GM21576 (cell line): ENCODE data around the gene ZFYVE28.
"Not testable (repeated sequence)": the region's sequence is repeated elsewhere in the genome, so short reads cannot be mapped to it uniquely, and the experiment has no call there.

Source experiments
- ATAC-seq: cut with Tn5 transposase; IDR thresholded peaks from one replicate; pipeline ENCODE4 v1.9.1; 2021; ENCODE audit warnings: mild to moderate bottlenecking, moderate library complexity; ENCODE audit not compliant: unreplicated experiment

The ZFYVE28 gene

GRCh38 chr4:2275546-2276251 is 142.7 kb downstream of the ZFYVE28 start:
- no peak for ATAC-seq

- not testable (repeated sequence) for ATAC-seq
These were observed 143.4 kb downstream of the ZFYVE28 start for GRCh38 chr4:2275044-2275397.

GRCh38 chr4:2274320-2275043 is 144.0 kb downstream of the ZFYVE28 start:
- no peak for ATAC-seq

GRCh38 chr4:2273657-2274319 is 144.7 kb downstream of the ZFYVE28 start:
- ATAC-seq, result no peak

GRCh38 chr4:2273221-2273620 is 145.2 kb downstream of the ZFYVE28 start:
- no peak for ATAC-seq

- no peak for ATAC-seq
These were observed 145.7 kb downstream of the ZFYVE28 start for GRCh38 chr4:2272828-2273120.

- no peak for ATAC-seq
These were observed 146.2 kb downstream of the ZFYVE28 start for GRCh38 chr4:2272026-2272827.

GRCh38 chr4:2271279-2272025 is 147.0 kb downstream of the ZFYVE28 start:
- ATAC-seq, result no peak

GRCh38 chr4:2270341-2271165 is 147.9 kb downstream of the ZFYVE28 start:
- ATAC-seq, result no peak

GRCh38 chr4:2269618-2270163 is 148.8 kb downstream of the ZFYVE28 start:
- ATAC-seq, result no peak

- no peak for ATAC-seq
These were observed 149.3 kb downstream of the ZFYVE28 start for GRCh38 chr4:2269206-2269531.

GRCh38 chr4:2268357-2269205 is 149.9 kb downstream of the ZFYVE28 start:
- ATAC-seq, result no peak

- ATAC-seq, result no peak
These were observed 150.6 kb downstream of the ZFYVE28 start for GRCh38 chr4:2267841-2268240.

GRCh38 chr4:2267320-2267811 is 151.1 kb downstream of the ZFYVE28 start:
- ATAC-seq, result no peak

GRCh38 chr4:2266821-2267220 is 151.6 kb downstream of the ZFYVE28 start:
- no peak for ATAC-seq

GRCh38 chr4:2266181-2266580 is 152.3 kb downstream of the ZFYVE28 start:
- no peak for ATAC-seq

GRCh38 chr4:2265113-2266110 is 153.0 kb downstream of the ZFYVE28 start:
- no peak for ATAC-seq
